K562 (cell line): ENCODE results near the gene BRDT. TPM values are rescaled to one million over a fixed set of nuclear protein-coding genes. Genes with fewer than 3 reads are reported as not detected.
A peak's percentile ranks its signal among the peaks of the same experiment; 100 is the strongest.

ENCODE experiments used
- ATAC-seq: fragments of 200-7000 bp; cut with Tn5 transposase; 3 replicates; pipeline ENCODE4 v1.9.1; 2020; ENCODE audit warnings: moderate library complexity
- BruUV-seq: library from RNA; stranded (reverse); fragments of 400-500 nt; replicated peaks from 2 replicates; lab custom pipeline; 2021; lab: Mats Ljungman, UMichigan
- CTCF ChIA-PET: fragments of 300-600 bp; formaldehyde crosslinking; extraction: SDS; loops from one replicate; lab custom pipeline; 2021; ENCODE audit warnings: low intra/inter-chr PET ratio; lab: Yijun Ruan, JAX
- POLR2A ChIA-PET: fragments of 300-600, 350-650 bp; sonication (Branson Sonifier 250); formaldehyde crosslinking; extraction: SDS; loops from one replicate; lab custom pipeline; 2021; ENCODE audit warnings: antibody characterized with exemption, inconsistent platforms; lab: Yijun Ruan, JAX
- DNase-seq, 4 experiments: peaks; one replicate each; pipeline versions ENCODE4 v3.0.0 to v3.0.0-alpha.2; 2011 to 2018; ENCODE audit warnings: low spot score in 3 of 4, mixed read lengths in 3 of 4; ENCODE audit errors: extremely low read depth in 1 of 4
- FAIRE-seq: peaks from 2 replicates; lab custom pipeline; 2011; peaks lifted over from hg19 to GRCh38; lab: Jason Lieb, UNC
- H2AFZ ChIP-seq: 2 replicates; pipeline ENCODE4 v1.6.0; 2011; ENCODE audit warnings: low read depth, low read length, control low read depth, inconsistent platforms
- H3K27ac ChIP-seq: fragments of 200-600 bp; 3 replicates; pipeline ENCODE4 v1.8.0; 2011; ENCODE audit warnings: low read depth, mild to moderate bottlenecking, control low read depth, inconsistent platforms, low read length, moderate library complexity, mixed read lengths; ENCODE audit errors: extremely low read depth
- H3K27me3 ChIP-seq, 2 experiments: fragments of 300-600 bp in 1 of 2; 2 replicates in 1 of 2; 3 replicates in 1 of 2; pipeline versions ENCODE4 v1.6.0 to v1.8.0; 2011; ENCODE audit warnings: inconsistent platforms in 2 of 2, low read length in 2 of 2, mild to moderate bottlenecking in 1 of 2, mixed read lengths in 1 of 2, moderate library complexity in 1 of 2; ENCODE audit not compliant: control insufficient read depth in 2 of 2, insufficient read depth in 2 of 2
- H3K36me3 ChIP-seq: fragments of 300-600 bp; 3 replicates; pipeline ENCODE4 v1.8.0; 2011; ENCODE audit warnings: mild to moderate bottlenecking, low read length, inconsistent platforms; ENCODE audit not compliant: control insufficient read depth, insufficient read depth
- H3K4me1 ChIP-seq, 2 experiments: fragments of 200-600 bp in 1 of 2; replicated peaks in 1 of 2; 2 replicates in 1 of 2; 3 replicates in 1 of 2; pipeline versions ENCODE4 v1.5.1 to v1.8.0; 2011; ENCODE audit warnings: inconsistent platforms in 2 of 2, low read length in 2 of 2, mild to moderate bottlenecking in 1 of 2, mixed read lengths in 1 of 2, moderate library complexity in 1 of 2; ENCODE audit not compliant: control insufficient read depth in 2 of 2, insufficient read depth in 2 of 2
- H3K4me2 ChIP-seq: 2 replicates; pipeline ENCODE4 v1.6.1; 2011; ENCODE audit warnings: low read length, control low read depth, inconsistent platforms, mixed read lengths; ENCODE audit not compliant: insufficient read depth
- H3K4me3 ChIP-seq: fragments of 200-600 bp; sonication (generic), shearing (Covaris generic); 2 replicates; pipeline ENCODE4 v1.5.1; 2016; ENCODE audit warnings: control low read depth, inconsistent platforms
- H3K79me2 ChIP-seq: fragments of 200-600 bp; 3 replicates; pipeline ENCODE4 v1.8.0; 2011; ENCODE audit warnings: low read length, inconsistent platforms; ENCODE audit not compliant: control insufficient read depth, insufficient read depth
- H3K9ac ChIP-seq, 2 experiments: 2 replicates each; pipeline versions ENCODE4 v1.6.0 to v1.6.1; 2011; ENCODE audit warnings: low read depth in 2 of 2, low read length in 2 of 2, control low read depth in 1 of 2, inconsistent platforms in 1 of 2, mild to moderate bottlenecking in 1 of 2, mixed read lengths in 1 of 2; ENCODE audit not compliant: insufficient read depth in 1 of 2
- H3K9me1 ChIP-seq: one replicate; pipeline ENCODE4 v1.6.0; 2011; ENCODE audit warnings: inconsistent platforms, mild to moderate bottlenecking, low read length, moderate library complexity; ENCODE audit not compliant: control insufficient read depth, insufficient read depth
- H3K9me3 ChIP-seq: replicated peaks from 2 replicates; pipeline ENCODE4 v1.5.1; 2011; ENCODE audit warnings: low read depth, low read length, inconsistent platforms; ENCODE audit not compliant: control insufficient read depth, insufficient read depth
- H4K20me1 ChIP-seq: replicated peaks from 2 replicates; pipeline ENCODE4 v1.6.1; 2011; ENCODE audit warnings: low read length, inconsistent platforms, mixed read lengths; ENCODE audit not compliant: control insufficient read depth, insufficient read depth
- CEBPB ChIP-seq: fragments of 450-650 bp; IDR thresholded peaks from 2 replicates; pipeline ENCODE4 v1.6.1; 2016; ENCODE audit warnings: missing genetic modification characterization, missing compliant biosample characterization
- CEBPG ChIP-seq, 3 experiments: fragments of 200-800 bp in 1 of 3; sonication (Bioruptor generic) in 1 of 3; sonication (generic) in 1 of 3; formaldehyde crosslinking in 1 of 3; IDR thresholded peaks in 2 of 3; conservative IDR thresholded peaks in 1 of 3; 2 replicates each; pipeline versions ENCODE4 v1.6.1 to v1.8.0; 2016 to 2022; ENCODE audit warnings: missing compliant biosample characterization in 2 of 3, missing genetic modification characterization in 2 of 3, mild to moderate bottlenecking in 1 of 3, missing genetic modification reagents in 1 of 3
- ILK ChIP-seq: fragments of 450-650 bp; IDR thresholded peaks from 2 replicates; pipeline ENCODE4 v1.6.1; 2016; ENCODE audit warnings: missing genetic modification characterization, low read depth, mild to moderate bottlenecking, missing compliant biosample characterization, moderate library complexity, borderline replicate concordance
- KDM4B ChIP-seq, 2 experiments: fragments of 450-650 bp in 1 of 2; sonication (generic) in 1 of 2; IDR thresholded peaks; 2 replicates each; pipeline ENCODE4 v1.6.1; 2016 to 2017; ENCODE audit warnings: borderline replicate concordance in 2 of 2, antibody characterized with exemption in 1 of 2, low read depth in 1 of 2, mild to moderate bottlenecking in 1 of 2
- NCOA4 ChIP-seq: fragments of 450-650 bp; IDR thresholded peaks from 2 replicates; pipeline ENCODE4 v1.6.1; 2018; ENCODE audit warnings: mild to moderate bottlenecking; ENCODE audit not compliant: partially characterized antibody
- PCBP2 ChIP-seq: fragments of 200-400 bp; formaldehyde crosslinking; IDR thresholded peaks from 2 replicates; pipeline ENCODE4 v1.6.1; 2018; ENCODE audit warnings: low read length, low read depth, mild to moderate bottlenecking, moderate library complexity; ENCODE audit not compliant: poor library complexity, severe bottlenecking
- ZNF354B ChIP-seq: fragments of 250-450 bp; sonication (Bioruptor Pico); IDR thresholded peaks from 2 replicates; pipeline ENCODE4 v1.4.0; 2020
- WGBS: fragments of 100-300 bp; shearing (Covaris generic); methylation state at CpG from one replicate; pipeline ENCODE4 v1.1.6; 2016; ENCODE audit warnings: low coverage, mixed read lengths; ENCODE audit not compliant: insufficient coverage; ENCODE audit errors: missing lambda C conversion rate; 5-methylcytosine and 5-hydroxymethylcytosine counted together
- in situ Hi-C: fragments of 300-500 bp; cut with MboI; formaldehyde crosslinking; loops from 4 replicates; pipeline ENCODE4 v1.15.0; 2018; ENCODE audit warnings: inconsistent platforms, mixed read lengths
- intact Hi-C: fragments of 100-400 bp; cut with micrococcal nuclease; formaldehyde crosslinking; loops from 2 replicates; pipeline ENCODE4 v1.14.2; 2022
- polyA plus RNA-seq, 8 experiments: library from polyadenylated mRNA; depleted of rRNA in 4 of 8; stranded (reverse) in 5 of 8; unstranded in 3 of 8; fragments of >200 nt; fragmentation: Nextera tagmentation in 2 of 8; fragmentation: Illumina TruSeq in 1 of 8; extraction: Ambion mirVana in 2 of 8; extraction: Trizol in 1 of 8; gene quantifications; 2 replicates each; pipeline versions ENCODE4 v1.2.1 to v1.2.3, GENCODE V29; 2011 to 2014; ENCODE audit warnings: inconsistent platforms in 1 of 8, missing spikeins in 1 of 8
- total RNA-seq, 7 experiments: library from RNA; depleted of rRNA in 6 of 7; stranded (reverse); fragments of >200 nt in 6 of 7; fragmentation: Illumina TruSeq in 2 of 7; extraction: Trizol in 2 of 7; gene quantifications; 2 replicates each; pipeline versions ENCODE4 v1.2.1 to v1.2.3, GENCODE V29; 2011 to 2021; ENCODE audit warnings: low replicate concordance in 1 of 7

BRDT gene
- total and polyA plus RNA-seq, 9 of the 15 experiments (the other 6 are each of a cell fraction or from before 2014, with no cell fraction given): 0.01 TPM; not detected in 8

DNA sequence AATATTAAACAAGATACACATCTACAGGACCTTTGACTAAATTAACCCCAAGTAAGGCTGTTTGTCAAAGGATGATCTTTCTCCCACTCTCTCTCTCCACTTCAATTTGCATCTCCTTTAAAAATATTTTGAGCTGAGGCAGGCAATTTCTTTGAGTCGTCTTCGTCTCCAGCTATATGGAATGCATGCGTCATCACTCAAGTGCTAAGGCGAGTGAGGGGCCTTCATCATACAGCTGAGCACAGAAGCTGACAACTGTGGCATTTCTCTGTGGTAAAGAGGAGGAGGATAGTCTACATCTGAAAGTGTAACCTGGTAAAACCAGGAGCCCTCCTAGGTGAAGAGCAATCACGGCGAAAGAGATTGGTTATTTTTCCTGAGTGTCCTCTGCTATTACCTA, 88.2 kb downstream of the BRDT start (continued):
- TF ChIP-seq ILK: no peak

DNA sequence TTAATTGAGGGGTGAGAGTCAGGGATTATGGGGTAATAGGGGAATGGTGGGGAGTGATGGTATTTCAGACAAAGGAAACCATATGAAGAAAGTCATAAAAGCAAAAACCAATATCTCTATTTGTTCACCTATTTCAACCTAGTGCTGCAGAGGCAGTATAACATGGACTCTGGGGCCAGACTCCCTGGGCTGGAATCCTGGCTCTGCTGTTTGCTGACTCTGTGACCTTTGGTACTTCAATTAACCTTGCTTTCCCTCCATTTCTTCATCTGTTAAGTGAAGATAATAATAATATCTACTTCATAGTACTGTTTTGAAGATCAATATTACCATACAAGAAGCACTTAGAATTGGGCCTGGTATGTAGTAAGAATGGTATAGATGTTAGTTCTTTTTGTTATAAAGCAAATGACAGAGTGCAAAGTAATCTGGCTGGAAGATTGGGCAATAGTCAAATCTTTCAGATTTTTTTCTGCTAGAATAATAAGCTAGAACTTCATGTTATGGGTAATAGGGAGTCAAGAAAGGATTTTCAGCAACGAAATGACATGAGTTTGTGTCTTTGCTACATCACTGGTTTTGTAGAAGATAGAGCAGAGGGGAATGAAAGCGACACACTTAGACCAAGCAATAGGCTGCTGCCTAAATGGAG, 89.6 kb downstream of the BRDT start:
- ATAC-seq (no peak), DNase-seq (no peak), FAIRE-seq (no peak)
- in situ Hi-C loops: no loop called here
- no peaks in the 10 kb centered on the region for H3K9me1 ChIP-seq
- H3K4me1 ChIP-seq: no peaks in the 10 kb centered on the region
- no TSS peak for BruUV-seq
- no peaks in the 10 kb centered on the region for H3K9me3 ChIP-seq
- H2AFZ ChIP-seq: no peak overlapping the region
- POLR2A ChIA-PET: no interaction called here
- H3K9ac ChIP-seq: no peak overlapping the region
- no peaks in the 10 kb centered on the region for H3K79me2 ChIP-seq
- TF ChIP-seq CEBPG (CRISPR knock-in tag; IDR thresholded peaks at IDR 0.05): no peak
- TF ChIP-seq CEBPG (tag; conservative IDR thresholded peaks at IDR 0.05 in 1 of 2, IDR thresholded peaks at IDR 0.05 in 1 of 2): peak; percentile 65 to 66
- TF ChIP-seq ZNF354B: no peak
- no peak for TF ChIP-seq NCOA4
- TF ChIP-seq PCBP2: no peak
- TF ChIP-seq CEBPB (tag): peak; percentile 70
- TF ChIP-seq KDM4B (IDR thresholded peaks at IDR 0.05; ENCODE audit: borderline replicate concordance in 2 of 2, low read depth in 1 of 2): no peak
- H3K27me3 ChIP-seq: peaks cover 13 to 22% of the 10 kb centered on the region in 2 experiments; a peak in 3 of 5 replicates
- intact Hi-C loops: no loop called here
- no peak overlapping the region for H3K4me3 ChIP-seq
- CTCF ChIA-PET: no interaction called here
- WGBS: 0% methylated on average over 2 of the region's 2 CpGs
- H3K4me2 ChIP-seq: no peak overlapping the region
- H3K36me3 ChIP-seq: no peaks in the 10 kb centered on the region
- no peak overlapping the region for H3K27ac ChIP-seq
- H4K20me1 ChIP-seq: no peaks in the 10 kb centered on the region
